Activated CD4-positive, alpha-beta T cell treated with anti-CD3 and anti-CD28 coated beads, Interleukin-2, amount 50 U/mL, for 4 hours (primary cell): ENCODE data around the gene TLCD2.
"Not testable (repeated sequence)": the region's sequence is repeated elsewhere in the genome, so short reads cannot be mapped to it uniquely, and the experiment has no call there.

ENCODE experiments used
- DNase-seq, 2 experiments: peaks; one replicate each; pipeline ENCODE4 v3.0.0-alpha.2; 2020

TLCD2 gene

GRCh38 chr17:1709971-1710806 is at the start of gene TLCD2:
TLCD2 (minus strand) TSS chr17:1710377; CDS start chr17:1710242, 135 bp downstream.
- no peak for DNase-seq

- DNase-seq = no peak
Observed at GRCh38 chr17:1759529-1759928, 49.4 kb upstream of the TLCD2 start.

GRCh38 chr17:1758807-1759206 is 48.6 kb upstream of the TLCD2 start:
- no peak for DNase-seq

- DNase-seq = no peak
Observed at GRCh38 chr17:1755827-1756262, 45.7 kb upstream of the TLCD2 start.

- DNase-seq = no peak
Observed at GRCh38 chr17:1755252-1755826, 45.2 kb upstream of the TLCD2 start.

- DNase-seq = no peak
Observed at GRCh38 chr17:1754430-1755112, 44.4 kb upstream of the TLCD2 start.

GRCh38 chr17:1753767-1754429 is 43.7 kb upstream of the TLCD2 start:
- DNase-seq = no peak

GRCh38 chr17:1752425-1753262 is 42.5 kb upstream of the TLCD2 start:
- no peak for DNase-seq

GRCh38 chr17:1750628-1751027 is 40.5 kb upstream of the TLCD2 start:
- DNase-seq = no peak

GRCh38 chr17:1746975-1747543 is 36.9 kb upstream of the TLCD2 start:
- DNase-seq = no peak

- DNase-seq = no peak
Observed at GRCh38 chr17:1745513-1746020, 35.4 kb upstream of the TLCD2 start.

- no peak for DNase-seq
Observed at GRCh38 chr17:1744551-1745512, 34.7 kb upstream of the TLCD2 start.

GRCh38 chr17:1743088-1743439 is 32.9 kb upstream of the TLCD2 start:
- DNase-seq = no peak

- DNase-seq = no peak
Observed at GRCh38 chr17:1742371-1743087, 32.4 kb upstream of the TLCD2 start, which contains the start of gene SERPINF2. SERPINF2 (plus strand) TSS chr17:1742871; CDS start chr17:1744996, 2,125 bp downstream.

GRCh38 chr17:1741899-1742298 is 31.7 kb upstream of the TLCD2 start:
- not testable (repeated sequence) for DNase-seq

GRCh38 chr17:1737531-1738291 is 27.5 kb upstream of the TLCD2 start:
- no peak for DNase-seq

- peak; percentile 23 to 26 for DNase-seq
Observed at GRCh38 chr17:1736348-1737281, 26.4 kb upstream of the TLCD2 start.

- DNase-seq = no peak
Observed at GRCh38 chr17:1735834-1736347, 25.7 kb upstream of the TLCD2 start.
